ENCODE data around the gene KCNJ10.

KCNJ10 gene

GRCh38 chr1:160020196-160020595, 49.8 kb downstream of the KCNJ10 start:
- DNase-seq, result no peak

GRCh38 chr1:160018900-160019299, 51.1 kb downstream of the KCNJ10 start:
- DNase-seq, result peak; percentile 25

- no peak for DNase-seq
These were observed 51.6 kb downstream of the KCNJ10 start for GRCh38 chr1:160018347-160018746.

GRCh38 chr1:160017592-160017991, 52.4 kb downstream of the KCNJ10 start:
- no peak for DNase-seq

- no peak for DNase-seq
These were observed 58.2 kb downstream of the KCNJ10 start for GRCh38 chr1:160011781-160012180.

GRCh38 chr1:160009801-160010200, 60.2 kb downstream of the KCNJ10 start:
- DNase-seq, result no peak

- no peak for DNase-seq
These were observed 60.9 kb downstream of the KCNJ10 start for GRCh38 chr1:160009081-160009480.

- DNase-seq, result peak; percentile 36
These were observed 62.3 kb downstream of the KCNJ10 start for GRCh38 chr1:160007577-160008200.

GRCh38 chr1:160006312-160006940, 63.5 kb downstream of the KCNJ10 start:
- peak; percentile 74 for DNase-seq

GRCh38 chr1:160005070-160005469, 64.9 kb downstream of the KCNJ10 start:
- no peak for DNase-seq

GRCh38 chr1:160004425-160004824, 65.5 kb downstream of the KCNJ10 start:
- DNase-seq, result no peak

GRCh38 chr1:160004001-160004400, 66.0 kb downstream of the KCNJ10 start:
- DNase-seq, result no peak

GRCh38 chr1:160001440-160001839, 68.5 kb downstream of the KCNJ10 start:
- no peak for DNase-seq

- DNase-seq, result no peak
These were observed 70.8 kb downstream of the KCNJ10 start for GRCh38 chr1:159999204-159999603.

- no peak for DNase-seq
These were observed 73.3 kb downstream of the KCNJ10 start for GRCh38 chr1:159996653-159997052.

GRCh38 chr1:159994896-159995295, 75.1 kb downstream of the KCNJ10 start:
- DNase-seq, result no peak

GRCh38 chr1:159993911-159994310, 76.0 kb downstream of the KCNJ10 start:
- DNase-seq, result no peak

- DNase-seq, result no peak
These were observed 77.8 kb downstream of the KCNJ10 start for GRCh38 chr1:159992161-159992560.

GRCh38 chr1:159991513-159991912, 78.4 kb downstream of the KCNJ10 start:
- DNase-seq, result peak; percentile 17

- DNase-seq, result no peak
These were observed 80.0 kb downstream of the KCNJ10 start for GRCh38 chr1:159990005-159990404.

- DNase-seq, result no peak
These were observed 80.4 kb downstream of the KCNJ10 start for GRCh38 chr1:159989581-159989980.

GRCh38 chr1:159988006-159988405, 82.0 kb downstream of the KCNJ10 start:
- DNase-seq, result no peak

GRCh38 chr1:159987186-159987585, 82.8 kb downstream of the KCNJ10 start:
- DNase-seq, result no peak

GRCh38 chr1:159986531-159986930, 83.4 kb downstream of the KCNJ10 start:
- DNase-seq, result no peak

GRCh38 chr1:159986093-159986492, 83.9 kb downstream of the KCNJ10 start:
- DNase-seq, result no peak

Data from activated CD4-positive, alpha-beta T cell treated with anti-CD3 and anti-CD28 coated beads, Interleukin-2, amount 50 U/mL, for 16 hours (primary cell).